ENCODE results near the gene FEV. TPM values are rescaled to one million over a fixed set of nuclear protein-coding genes. Genes with fewer than 3 reads are reported as not detected.

FEV gene
- total and polyA plus RNA-seq, 2 donors (not counting 3 experiments of a cell fraction or from before 2014, with no cell fraction given), result not detected

GRCh38 chr2:218999021-218999880, 14.3 kb upstream of the FEV start:
- TF ChIP-seq GATA2 (IDR thresholded peaks at IDR 0.05; ENCODE audit: insufficient read depth, insufficient read length, low read depth, low read length) (no peak), POLR2A (IDR thresholded peaks at IDR 0.05; ENCODE audit: low read depth, low read length) (no peak), POLR2AphosphoS5 (IDR thresholded peaks at IDR 0.05; ENCODE audit: insufficient read depth, low read depth, low read length) (no peak), EZH2 (IDR thresholded peaks at IDR 0.05; ENCODE audit: borderline replicate concordance, low read depth, low read length, severe bottlenecking) (no peak), MYC (IDR thresholded peaks at IDR 0.05; ENCODE audit: low read depth, low read length) (no peak), FOS (IDR thresholded peaks at IDR 0.05; ENCODE audit: borderline replicate concordance, insufficient read depth, low read length) (no peak)
- TF ChIP-seq, protein P1, sequence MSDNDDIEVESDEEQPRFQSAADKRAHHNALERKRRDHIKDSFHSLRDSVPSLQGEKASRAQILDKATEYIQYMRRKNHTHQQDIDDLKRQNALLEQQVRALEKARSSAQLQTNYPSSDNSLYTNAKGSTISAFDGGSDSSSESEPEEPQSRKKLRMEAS (IDR thresholded peaks at IDR 0.05; ENCODE audit: insufficient read depth, insufficient read length), result no peak
- TF ChIP-seq, protein P2, sequence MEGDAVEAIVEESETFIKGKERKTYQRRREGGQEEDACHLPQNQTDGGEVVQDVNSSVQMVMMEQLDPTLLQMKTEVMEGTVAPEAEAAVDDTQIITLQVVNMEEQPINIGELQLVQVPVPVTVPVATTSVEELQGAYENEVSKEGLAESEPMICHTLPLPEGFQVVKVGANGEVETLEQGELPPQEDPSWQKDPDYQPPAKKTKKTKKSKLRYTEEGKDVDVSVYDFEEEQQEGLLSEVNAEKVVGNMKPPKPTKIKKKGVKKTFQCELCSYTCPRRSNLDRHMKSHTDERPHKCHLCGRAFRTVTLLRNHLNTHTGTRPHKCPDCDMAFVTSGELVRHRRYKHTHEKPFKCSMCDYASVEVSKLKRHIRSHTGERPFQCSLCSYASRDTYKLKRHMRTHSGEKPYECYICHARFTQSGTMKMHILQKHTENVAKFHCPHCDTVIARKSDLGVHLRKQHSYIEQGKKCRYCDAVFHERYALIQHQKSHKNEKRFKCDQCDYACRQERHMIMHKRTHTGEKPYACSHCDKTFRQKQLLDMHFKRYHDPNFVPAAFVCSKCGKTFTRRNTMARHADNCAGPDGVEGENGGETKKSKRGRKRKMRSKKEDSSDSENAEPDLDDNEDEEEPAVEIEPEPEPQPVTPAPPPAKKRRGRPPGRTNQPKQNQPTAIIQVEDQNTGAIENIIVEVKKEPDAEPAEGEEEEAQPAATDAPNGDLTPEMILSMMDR (IDR thresholded peaks at IDR 0.05; ENCODE audit: extremely low read depth in 1 of 2, insufficient read depth in 1 of 2, low read depth in 1 of 2, low read length in 2 of 2), result no peak
- CTCF ChIA-PET, result interaction anchor here (1.7 to 10.4 kb wide), 2 partner anchors 17 to 30 kb away, joined by 7 to 164 read pairs; partner anchors contain the start of gene FEV
- Histone ChIP-seq H3K9ac (replicated peaks; ENCODE audit: extremely low read depth, insufficient read depth, low read length) (no peak overlapping the region), H3K79me2 (ENCODE audit: control insufficient read depth, insufficient read depth, low read length) (no peaks in the 10 kb centered on the region), H3K4me3 (replicated peaks in 1 of 3; ENCODE audit: insufficient read depth in 1 of 3, low read depth in 1 of 3, low read length in 3 of 3) (no peak overlapping the region), H3K4me2 (ENCODE audit: insufficient read depth, low read length) (no peak overlapping the region), H4K20me1 (replicated peaks; ENCODE audit: control insufficient read depth, extremely low read depth, insufficient read depth, low read length) (no peaks in the 10 kb centered on the region), H3K27ac (ENCODE audit: insufficient read depth, low read depth, low read length) (no peak overlapping the region), H2AFZ (ENCODE audit: low read depth, low read length) (no peak overlapping the region), H3K9me1 (replicated peaks; ENCODE audit: control insufficient read depth, extremely low read depth, insufficient read depth, low read length) (no peaks in the 10 kb centered on the region), H3K36me3 (ENCODE audit: control insufficient read depth in 2 of 2, extremely low read depth in 1 of 2, insufficient read depth in 2 of 2, low read length in 2 of 2) (no peaks in the 10 kb centered on the region), H3K27me3 (ENCODE audit: control insufficient read depth in 2 of 2, insufficient read depth in 2 of 2, low read length in 2 of 2) (peaks cover 76 to 79% of the 10 kb centered on the region in 2 experiments), H3K4me1 (ENCODE audit: control insufficient read depth, extremely low read depth, insufficient read depth, low read length) (no peaks in the 10 kb centered on the region), H3K9me3 (replicated peaks; ENCODE audit: control insufficient read depth, insufficient read depth, low read length) (no peaks in the 10 kb centered on the region)
- intact Hi-C loops (cut with micrococcal nuclease) (no loop called here), dilution Hi-C loops (cut with MboI; ENCODE audit: extremely low pct_ligation_motif_present, low sequenced_read_pairs) (no loop called here)
- no peak for FAIRE-seq
- no peak for DNase-seq (ENCODE audit: low read depth, low spot score)
- no TSS peak for BruUV-seq (replicated peaks)
- POLR2A ChIA-PET, result no interaction called here
